GM21447 (cell line): Measurements from ENCODE around the gene TSPAN5.
A peak's percentile ranks its signal among the peaks of the same experiment; 100 is the strongest.
"Not testable (repeated sequence)": the region's sequence is repeated elsewhere in the genome, so short reads cannot be mapped to it uniquely, and the experiment has no call there.

Source experiments
- ATAC-seq: cut with Tn5 transposase; IDR thresholded peaks from one replicate; pipeline ENCODE4 v1.9.1; 2021; ENCODE audit not compliant: unreplicated experiment

Gene TSPAN5

DNA sequence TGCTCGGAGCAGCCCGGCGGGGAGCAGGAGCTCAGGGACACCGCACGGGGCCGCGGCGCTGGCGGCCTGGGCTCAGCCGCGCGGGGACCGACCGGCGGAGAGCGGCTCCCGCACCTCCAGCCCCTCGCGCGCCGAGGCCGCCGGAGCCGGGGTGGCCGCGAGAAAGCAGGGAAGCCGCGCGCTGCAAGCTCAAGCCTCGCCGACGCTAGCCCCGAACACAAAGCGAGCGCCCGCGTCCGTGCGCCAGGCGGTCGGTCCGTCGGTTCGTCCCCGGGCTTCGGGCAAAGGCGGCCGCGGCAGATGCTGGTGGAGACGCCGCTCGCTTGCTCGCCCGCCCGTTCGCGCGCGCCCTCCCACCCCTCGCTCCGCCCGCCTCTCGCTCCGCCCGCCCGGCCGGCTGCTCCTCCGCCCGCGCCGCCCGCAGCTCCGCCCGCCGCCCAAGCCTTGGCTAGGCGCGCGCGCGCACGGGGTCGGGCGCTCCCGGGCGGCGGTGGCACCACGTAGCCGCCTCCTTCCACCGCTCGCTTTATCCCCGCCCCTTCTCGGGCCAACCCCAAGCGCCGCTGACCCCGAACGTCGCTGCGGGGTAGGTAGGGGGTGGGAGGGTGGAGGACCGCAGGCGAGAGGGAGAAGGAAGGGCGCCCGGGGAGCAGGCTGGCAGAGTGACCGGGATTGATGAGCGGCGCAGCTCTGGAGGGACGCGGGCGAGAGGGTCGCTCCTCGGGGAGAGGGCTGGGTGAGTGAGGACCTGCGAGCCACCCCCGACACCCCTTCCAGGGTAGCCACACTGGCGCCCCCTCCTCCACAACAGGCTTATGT, at the start of gene TSPAN5:
Gene TSPAN5 (minus strand): TSS at position 325 of the 819 bp plus-strand sequence.
- peak; percentile 62 for ATAC-seq

DNA sequence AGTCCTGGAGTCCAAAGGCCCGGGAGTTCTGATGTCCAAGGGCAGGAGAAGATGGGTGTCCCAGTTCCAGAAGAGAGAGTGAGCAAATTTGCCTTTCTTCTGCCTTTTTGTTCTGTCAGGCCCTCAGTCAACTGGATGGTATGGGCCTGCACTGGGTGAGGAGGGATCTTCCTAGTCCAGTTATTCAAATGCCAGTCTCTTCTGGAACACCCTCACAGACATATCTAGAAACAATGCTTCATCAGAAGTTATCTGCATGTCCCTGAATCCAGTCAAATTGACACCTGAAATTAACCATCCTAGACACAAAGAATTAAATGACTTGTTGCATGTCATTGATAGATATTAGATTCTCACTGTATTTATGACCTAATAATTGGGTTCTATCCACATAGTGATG, 48.5 kb upstream of the TSPAN5 start:
- ATAC-seq: no peak

DNA sequence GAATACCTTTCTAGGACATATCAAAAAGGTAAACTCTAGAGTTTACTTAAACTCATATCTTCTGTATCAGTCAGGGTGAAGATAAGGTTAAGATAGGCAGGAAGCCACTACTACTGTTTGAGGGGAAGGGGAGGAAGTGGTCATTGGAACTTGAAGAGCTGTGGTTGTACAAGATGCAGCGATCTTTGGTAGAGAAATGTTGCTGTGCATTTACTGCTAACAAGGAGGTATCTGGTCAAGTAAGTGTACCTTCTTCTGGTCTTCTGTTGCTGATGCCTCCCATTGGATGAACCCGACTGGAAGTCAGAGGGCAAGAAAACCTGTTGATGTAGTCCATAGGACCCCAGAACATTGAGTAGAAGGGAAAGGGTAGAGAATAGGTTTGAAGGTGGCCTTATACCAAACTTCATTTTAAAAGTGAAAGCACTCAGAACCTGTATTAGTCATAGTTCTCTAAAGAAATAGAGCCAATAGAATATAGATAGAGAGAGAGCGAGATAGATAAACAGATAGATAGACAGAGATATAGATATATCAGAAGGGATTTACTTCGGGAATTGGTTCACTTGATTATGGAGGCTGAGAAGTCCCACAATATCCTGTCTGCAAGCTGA, 47.9 kb upstream of the TSPAN5 start:
- ATAC-seq: no peak

DNA sequence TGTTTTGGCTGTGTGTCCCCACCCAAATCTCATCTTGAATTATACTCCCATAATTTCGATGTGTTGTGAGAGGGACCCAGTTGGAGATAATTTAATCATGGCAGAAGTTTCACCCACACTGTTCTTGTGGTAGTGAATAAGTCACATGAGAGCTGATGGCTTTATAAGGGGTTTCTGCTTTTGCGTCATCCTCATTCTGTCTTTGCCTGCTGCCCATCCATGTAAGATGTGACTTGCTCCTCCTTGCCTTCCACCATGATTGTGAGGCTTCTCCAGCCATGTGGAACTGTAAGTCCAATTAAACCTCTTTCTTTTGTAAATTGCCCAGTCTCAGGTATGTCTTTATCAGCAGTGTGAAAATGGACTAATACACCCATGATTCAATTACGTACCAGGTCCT, 47.2 kb upstream of the TSPAN5 start:
- ATAC-seq: not testable (repeated sequence)

DNA sequence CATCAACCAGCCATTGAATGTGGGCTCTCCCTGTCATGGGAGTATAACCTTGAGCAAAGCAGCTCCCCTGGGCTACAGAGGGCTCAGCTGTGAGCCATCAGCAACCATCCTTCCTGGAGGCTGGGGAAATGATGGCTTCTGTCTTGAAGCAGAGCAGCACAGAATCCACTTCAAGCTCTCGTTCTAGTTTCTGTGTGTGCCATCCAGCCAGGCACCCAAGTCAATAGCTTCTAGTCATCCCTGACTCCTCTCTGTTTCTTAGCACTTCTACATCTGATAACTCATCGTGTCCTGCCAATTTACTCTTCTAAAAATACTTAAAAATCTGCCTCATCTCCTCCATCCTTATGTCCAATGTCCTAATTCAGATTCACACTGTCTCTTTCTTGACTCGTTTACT, 42.2 kb upstream of the TSPAN5 start:
- no peak for ATAC-seq

DNA sequence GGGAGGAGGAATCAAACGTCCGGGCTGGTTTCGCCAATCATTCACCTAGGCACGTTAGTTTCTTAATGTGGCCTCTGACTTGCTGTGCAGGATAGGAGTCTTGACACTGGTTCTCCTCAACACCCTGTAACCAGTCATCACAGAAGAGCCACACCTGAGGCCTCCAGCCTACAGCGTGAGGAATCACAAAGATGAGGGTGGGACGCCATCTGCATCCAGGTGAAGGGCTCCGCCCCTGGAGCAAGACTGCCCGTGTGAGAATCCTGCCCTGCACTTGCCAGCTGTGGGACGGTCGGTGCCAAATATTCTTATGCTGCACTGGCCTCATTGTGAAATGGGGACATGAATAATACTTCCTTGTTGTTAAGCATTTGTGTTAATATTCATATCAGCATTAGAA, 35.7 kb upstream of the TSPAN5 start:
- ATAC-seq: no peak

DNA sequence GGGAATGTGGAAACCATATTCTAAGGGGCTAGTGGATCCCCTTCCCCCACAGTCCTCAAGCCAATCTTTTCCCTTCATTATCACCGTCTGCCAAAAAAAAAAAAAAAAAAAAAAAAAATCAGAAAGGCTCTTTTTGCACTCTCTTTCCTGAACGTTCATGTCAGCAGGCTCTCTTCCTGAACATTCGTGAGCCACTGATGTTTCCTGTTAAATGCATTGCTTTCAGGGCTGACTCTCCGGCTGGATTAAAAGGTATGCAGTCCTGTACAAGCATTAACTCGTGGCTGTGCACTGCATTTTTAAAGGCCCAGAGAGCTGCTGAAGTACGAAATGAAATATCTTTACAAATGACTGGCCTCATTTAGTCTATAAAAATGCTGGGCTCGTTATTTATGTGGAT, 34.0 kb upstream of the TSPAN5 start:
- ATAC-seq: no peak

DNA sequence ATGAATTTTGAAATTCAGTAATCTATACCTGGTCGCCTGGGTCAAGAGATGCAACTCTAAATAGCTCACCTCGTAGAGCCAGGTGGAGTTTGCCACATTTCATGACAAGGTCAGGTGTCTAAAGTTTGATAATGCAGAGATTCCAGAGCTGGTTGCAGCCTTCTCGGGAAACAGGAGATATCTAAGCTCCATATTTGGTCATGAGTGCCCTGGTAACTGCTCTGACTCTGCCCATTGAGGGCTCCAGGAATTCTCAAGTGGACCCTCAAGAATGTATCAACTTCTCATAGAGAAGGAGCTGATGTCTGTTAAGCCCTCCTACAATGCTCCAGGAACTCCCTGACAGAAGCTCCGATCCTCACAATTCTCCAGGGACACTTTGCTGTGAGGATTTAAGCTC, 33.2 kb upstream of the TSPAN5 start:
- ATAC-seq: no peak

DNA sequence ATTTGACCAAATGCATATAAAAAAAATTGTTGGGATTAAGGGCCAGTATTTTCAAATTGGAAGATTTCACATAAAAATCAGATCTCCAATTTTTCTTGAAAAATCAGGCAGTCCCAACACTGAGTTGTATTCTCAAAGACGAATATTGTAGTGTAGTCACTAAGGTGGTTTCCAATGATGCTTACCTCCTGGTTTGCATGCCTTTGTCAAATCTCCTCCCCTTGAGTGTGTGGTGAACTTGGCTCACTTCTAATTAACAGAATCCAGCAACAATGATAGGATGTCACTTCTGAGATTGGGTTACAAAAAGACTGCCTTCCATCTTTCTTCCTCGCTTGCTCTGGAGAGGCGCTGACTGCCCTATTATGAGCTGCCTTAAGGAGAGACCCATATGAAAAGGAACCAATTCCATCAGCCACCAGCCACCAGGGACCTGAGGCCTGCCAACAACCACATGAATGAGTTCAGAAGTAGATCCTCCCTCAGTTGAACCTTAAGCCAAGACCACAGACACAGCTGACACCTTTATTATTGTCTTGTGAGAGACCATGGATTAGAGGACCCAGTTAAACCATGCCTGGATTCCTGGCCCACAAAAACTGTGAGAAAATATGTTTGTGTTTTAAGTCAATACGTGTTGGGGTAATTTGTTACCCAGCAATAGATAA, 31.2 kb upstream of the TSPAN5 start:
- no peak for ATAC-seq

DNA sequence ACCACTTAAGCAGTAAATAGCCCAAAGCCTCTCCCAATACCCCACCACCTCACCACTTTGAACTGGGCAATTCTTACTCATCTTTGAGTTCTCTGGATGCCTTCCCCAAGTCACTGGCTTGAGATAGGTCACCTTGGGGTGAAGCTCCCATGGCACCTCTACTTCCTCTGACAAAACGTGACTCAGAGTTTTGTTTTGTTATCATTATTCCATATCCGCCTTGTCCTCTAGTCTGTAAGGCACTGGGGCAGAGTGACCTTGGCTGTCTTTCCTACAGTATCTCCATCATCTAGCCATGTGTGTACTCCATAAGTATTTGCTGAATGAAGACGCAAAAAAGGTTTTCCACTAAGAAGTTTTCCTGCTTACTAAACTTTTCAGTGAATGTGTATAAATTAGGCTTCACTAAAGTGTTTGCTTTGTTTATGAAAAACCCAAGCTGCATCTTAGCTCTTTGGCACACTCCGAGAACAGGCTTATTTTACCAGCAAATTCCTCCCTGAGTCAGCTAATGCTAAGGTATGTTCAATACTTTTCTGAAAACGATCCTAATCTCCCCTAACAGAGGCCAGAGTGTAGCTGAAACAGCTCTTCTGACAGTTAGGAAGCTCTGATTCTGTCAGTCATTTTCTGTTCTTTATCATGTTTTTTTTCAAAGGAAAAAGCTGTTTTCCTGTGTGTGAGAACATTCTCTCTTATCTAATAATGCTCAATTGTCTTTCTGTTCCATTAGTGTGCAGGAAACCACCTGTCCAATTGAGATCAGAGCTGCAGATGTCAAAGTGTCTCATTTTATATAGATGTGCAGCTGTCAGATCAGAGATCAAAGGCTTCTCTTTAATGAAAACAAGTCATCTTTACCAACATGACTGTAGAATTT, 30.2 kb upstream of the TSPAN5 start:
- no peak for ATAC-seq

DNA sequence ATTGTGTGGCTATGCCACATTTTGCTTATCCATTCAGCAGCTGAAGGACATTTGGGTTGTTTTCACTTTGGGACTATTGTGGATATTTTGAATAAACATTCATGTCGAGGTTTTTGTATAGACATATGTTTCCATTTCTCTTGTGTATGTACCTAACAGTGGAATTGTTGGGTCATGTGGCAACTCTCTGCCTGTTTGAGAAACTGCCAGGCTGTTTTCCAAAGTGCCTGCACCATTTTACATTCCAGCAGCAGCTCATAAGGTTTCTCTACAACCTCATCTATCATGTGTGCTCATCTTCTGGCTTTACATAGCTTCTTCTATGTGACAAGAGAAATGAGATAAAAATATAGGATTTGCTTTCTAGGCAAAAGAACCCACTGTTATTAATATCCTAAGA, 29.5 kb upstream of the TSPAN5 start:
- no peak for ATAC-seq

DNA sequence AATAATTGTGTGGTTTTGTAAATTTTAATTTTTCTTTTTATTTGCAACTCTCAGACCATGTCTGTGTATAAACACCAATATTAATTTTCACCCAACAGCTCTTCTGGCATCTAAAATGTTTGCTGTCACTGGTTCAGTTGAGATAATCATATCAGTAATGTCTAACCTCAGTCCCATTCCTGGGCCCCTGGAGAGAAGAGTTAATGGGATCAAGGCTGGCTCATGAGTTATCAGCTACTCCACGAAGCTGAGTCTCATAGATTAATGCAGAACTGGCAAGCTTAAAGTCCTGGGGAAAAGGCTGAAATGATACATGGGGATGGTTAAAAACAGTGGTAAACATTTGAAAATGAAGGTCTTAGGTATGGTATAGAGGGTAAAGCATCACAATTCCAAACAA, 28.4 kb upstream of the TSPAN5 start:
- ATAC-seq: no peak

DNA sequence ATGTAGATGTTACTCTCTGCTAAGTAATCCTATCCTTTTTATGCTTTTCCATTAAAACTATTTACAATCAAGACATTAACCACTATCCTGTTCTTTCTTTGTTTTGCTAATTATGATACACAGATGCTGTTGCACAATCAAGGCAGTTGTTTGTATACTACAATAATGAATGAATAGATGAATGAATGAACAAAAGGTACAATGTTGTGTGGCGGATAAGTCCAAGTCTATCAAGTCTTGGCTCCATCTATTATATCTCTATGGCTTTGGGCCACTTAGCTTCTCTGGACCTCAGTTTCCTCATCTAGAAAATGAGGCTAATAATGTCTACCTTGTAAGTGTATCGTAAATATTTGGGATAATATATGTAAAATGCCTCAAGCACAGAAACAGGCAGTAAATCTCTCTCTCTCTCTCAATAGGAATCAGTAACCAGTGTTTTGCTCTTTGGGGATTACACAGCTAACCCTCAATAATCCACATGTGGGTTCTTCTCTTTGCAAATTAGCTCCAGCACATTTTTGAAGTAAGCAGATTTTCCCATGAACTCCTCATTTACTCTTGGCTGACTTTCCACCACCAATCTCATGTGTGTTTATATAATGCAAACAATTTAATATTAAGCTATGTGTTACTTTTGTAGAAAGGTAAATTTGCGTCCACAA, 27.8 kb upstream of the TSPAN5 start:
- no peak for ATAC-seq

DNA sequence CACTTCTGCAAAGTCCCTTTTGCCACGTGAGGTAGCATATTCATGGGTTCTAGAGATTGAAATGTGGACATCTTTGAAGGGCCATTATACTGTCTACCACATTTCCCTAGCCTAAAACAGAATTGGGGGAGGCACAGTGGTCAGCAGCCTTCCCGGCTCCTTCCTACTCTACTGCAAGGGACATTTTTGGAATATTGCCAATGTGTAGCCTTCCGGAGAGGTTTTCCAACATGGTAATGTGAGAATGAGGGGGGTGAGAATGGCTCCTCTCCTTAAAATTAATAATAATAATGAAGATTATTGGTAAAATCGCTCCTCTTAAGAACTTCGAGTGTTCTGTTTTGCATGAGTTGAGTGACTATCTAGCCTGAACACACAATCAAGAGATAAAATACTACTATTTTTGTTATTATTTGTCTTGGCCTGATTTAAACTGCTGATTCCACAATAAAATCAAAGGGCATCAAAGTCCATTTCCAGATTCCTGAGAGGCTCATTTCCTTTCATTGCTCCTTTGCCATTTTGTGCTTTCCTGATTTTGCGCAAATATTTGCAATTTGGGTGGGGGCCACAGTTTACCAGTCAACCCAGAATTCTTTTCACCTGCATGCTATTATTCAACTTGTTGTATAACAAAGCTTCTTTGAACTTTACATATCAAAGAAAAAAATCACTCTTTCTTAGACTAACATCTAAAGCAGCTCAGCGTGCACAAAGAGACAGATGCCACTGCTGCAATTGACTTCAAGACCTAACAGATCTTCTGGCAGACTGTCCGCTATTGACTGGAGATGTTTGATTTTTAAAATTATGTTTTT, 27.0 kb upstream of the TSPAN5 start:
- ATAC-seq: no peak

DNA sequence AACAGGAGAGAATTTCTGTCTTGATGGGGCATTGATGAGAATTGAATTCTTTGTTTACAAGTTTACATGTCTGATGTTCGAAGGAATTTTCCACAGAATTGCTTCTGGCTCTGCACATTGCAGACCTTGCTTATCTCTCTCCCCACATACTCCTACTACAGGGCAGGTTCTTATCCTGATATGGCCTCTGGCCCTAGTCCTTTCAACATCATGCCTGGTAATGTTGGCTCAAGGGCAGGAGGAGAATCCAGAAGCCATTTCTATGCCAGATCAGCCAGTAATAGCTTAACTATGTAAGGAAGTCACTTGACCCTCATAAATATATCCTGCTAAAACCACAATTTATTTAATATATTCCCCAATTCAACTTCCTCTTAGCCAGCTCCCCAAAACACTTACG, 24.3 kb upstream of the TSPAN5 start:
- no peak for ATAC-seq

DNA sequence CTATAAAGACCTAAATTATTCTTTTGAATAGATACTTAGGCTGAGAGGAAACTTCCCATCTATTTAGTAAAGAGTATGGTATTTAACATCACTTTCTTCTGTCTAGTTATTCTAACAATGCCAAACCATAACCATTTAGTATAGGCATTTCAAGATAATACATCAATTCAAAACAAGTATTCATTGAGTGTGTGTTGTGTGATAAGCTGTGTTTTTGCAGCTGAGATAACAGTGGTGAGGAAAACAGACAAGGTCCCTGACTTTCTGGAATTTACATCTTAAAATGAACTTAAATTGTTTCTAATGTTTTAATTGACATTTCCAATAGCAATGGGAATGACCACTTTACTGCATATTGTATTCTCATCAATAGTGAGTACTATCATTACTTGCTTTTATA, 22.4 kb upstream of the TSPAN5 start:
- no peak for ATAC-seq

DNA sequence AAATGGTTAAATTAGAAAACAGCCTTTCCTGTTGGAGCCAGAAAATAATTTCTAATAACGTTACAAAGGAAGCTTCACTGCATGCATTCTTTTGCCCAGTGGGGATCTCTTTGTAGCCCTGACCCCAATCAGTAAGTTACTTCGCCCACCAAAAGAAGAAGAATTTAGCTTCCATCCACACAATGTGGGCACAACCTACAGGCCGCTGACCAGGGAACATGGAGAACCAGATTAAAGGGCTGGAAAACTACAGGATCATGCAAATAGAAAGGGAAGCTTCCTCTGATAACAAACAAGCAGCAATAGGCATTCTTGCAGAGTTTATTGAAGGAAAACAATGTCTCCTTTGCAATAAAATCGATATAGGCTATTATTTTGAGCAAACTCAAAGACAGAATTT, 21.3 kb upstream of the TSPAN5 start:
- ATAC-seq: no peak

DNA sequence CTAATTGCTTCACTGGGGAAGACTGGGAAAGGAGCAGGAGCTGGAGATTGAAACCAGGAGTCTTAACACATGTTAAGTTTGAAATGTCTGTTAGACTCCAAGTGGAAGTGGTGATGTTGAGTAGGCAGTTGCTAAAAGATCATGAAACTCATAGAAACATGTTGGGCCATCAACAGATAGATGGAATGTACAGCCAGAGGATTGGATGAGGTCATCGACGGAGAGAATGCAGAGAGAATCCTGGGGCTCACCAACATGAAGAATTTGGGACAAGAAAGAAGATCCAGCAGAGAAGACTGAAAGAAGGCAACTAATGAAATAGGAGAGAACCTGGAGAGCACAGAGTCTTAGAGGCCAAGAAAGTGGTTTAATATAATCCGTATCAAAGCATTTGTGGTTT, 19.4 kb upstream of the TSPAN5 start:
- ATAC-seq: no peak

DNA sequence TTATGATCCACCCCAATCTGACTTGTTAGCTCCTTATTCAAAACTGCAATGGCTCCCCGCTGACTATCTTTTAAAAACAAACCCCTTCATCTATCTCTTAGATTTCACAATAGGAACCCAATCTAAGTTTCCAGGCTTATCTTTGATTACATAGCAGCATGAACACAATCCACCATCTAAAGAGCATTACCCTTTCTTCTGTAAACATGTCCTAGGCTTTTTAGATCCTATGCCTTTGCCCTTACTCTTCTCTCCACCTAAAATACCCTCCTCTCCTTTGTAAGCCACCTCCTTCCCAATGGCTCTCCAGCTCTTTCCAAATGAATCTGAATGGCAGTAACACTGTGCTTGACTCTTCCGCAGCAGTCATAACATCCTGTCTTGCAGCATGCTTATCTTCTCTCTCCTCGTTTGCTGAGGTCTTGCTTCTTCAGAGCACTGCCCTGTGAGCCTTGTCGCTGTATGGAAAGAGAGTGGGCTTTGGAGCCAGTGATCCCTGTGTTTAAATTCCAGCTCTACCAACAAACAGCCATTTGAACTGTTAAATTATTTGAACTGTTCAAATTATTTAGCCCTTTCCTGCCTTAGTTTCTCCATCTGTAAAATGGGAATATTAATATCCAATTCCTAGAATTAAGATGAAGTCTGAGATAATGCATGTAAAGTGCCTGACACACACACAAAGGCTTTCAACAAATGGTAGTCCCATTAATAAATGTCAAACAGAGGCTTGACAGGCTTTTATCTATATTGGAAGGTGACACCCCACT, 16.2 kb upstream of the TSPAN5 start:
- ATAC-seq: no peak
